Transverse colon (tissue), 4 donors: Measurements from ENCODE around the gene FMR1. TPM values are rescaled to one million over a fixed set of nuclear protein-coding genes. Genes with fewer than 3 reads are reported as not detected.

Experiments
- DNase-seq: peaks from one replicate; pipeline ENCODE4 v3.0.0-alpha.2; 2019
- H3K27ac ChIP-seq, 4 donors: fragments of 200-600 bp; sonication (generic); 2 replicates each; pipeline ENCODE4 v1.5.1; 2016 to 2018; ENCODE audit warnings: inconsistent platforms in 4 of 4
- H3K27me3 ChIP-seq: fragments of 200-600 bp; sonication (generic); 2 replicates; pipeline ENCODE4 v1.5.1; 2017; ENCODE audit warnings: inconsistent platforms
- H3K36me3 ChIP-seq, 4 donors: fragments of 200-600 bp; sonication (generic); 2 replicates each; pipeline ENCODE4 v1.5.1; 2017 to 2019; ENCODE audit warnings: inconsistent platforms in 4 of 4
- H3K4me1 ChIP-seq, 4 donors: fragments of 200-600 bp; sonication (generic); 2 replicates each; pipeline ENCODE4 v1.5.1; 2017 to 2020; ENCODE audit warnings: inconsistent platforms in 4 of 4
- H3K4me3 ChIP-seq, 4 donors: fragments of 200-600 bp; sonication (generic); 1 replicate in 1 of 4; 2 replicates in 3 of 4; pipeline versions ENCODE4 v1.5.1 to v1.6.1; 2017 to 2019; ENCODE audit warnings: inconsistent platforms in 4 of 4
- H3K9me3 ChIP-seq, 2 donors: fragments of 200-600 bp; sonication (generic); 2 replicates each; pipeline ENCODE4 v1.5.1; 2017 to 2019; ENCODE audit warnings: inconsistent platforms in 2 of 2
- EP300 ChIP-seq: sonication (generic); formaldehyde crosslinking; IDR thresholded peaks from one replicate; pipeline ENCODE4 v1.6.1; 2017; ENCODE audit warnings: antibody characterized with exemption, low read depth
- POLR2A ChIP-seq: fragments of 450-650 bp; IDR thresholded peaks from one replicate; pipeline ENCODE4 v1.6.1; 2016; ENCODE audit warnings: antibody characterized with exemption, mild to moderate bottlenecking, moderate library complexity
- POLR2AphosphoS5 ChIP-seq, 3 donors: sonication (generic); formaldehyde crosslinking; IDR thresholded peaks; one replicate each; pipeline ENCODE4 v1.6.1; 2016; ENCODE audit warnings: antibody characterized with exemption in 3 of 3
- WGBS, 2 donors: methylation state at CpG; one replicate each; pipeline ENCODE4 v1.1.5; 2018; ENCODE audit warnings: low coverage in 1 of 2; 5-methylcytosine and 5-hydroxymethylcytosine counted together
- in situ Hi-C, 4 donors: fragments of 200-750 bp; cut with MboI; loops; one replicate each; pipeline versions ENCODE4 v1.15.0 to v1.15.1; 2017; ENCODE audit warnings: low sequenced_read_pairs in 3 of 4, low pct_ligation_motif_present in 1 of 4, low pct_unique_long_range_greater_than_20kb in 1 of 4
- intact Hi-C: fragments of 100-400 bp; cut with DNase I; formaldehyde crosslinking; loops from one replicate; pipeline ENCODE4 v1.15.1; 2023; ENCODE audit warnings: low total_unique reads
- total RNA-seq, 4 donors: library from RNA; depleted of rRNA; stranded (reverse); fragments of >200 nt; gene quantifications; one replicate each; pipeline ENCODE4 v1.1.0, GENCODE V29; 2016
- TF ChIP-seq, protein P1 (sequence below), 5 experiments: fragments of 200-600 bp in 3 of 5; fragments of 450-650 bp in 2 of 5; sonication (generic) in 3 of 5; IDR thresholded peaks; 1 replicate in 2 of 5; 2 replicates in 3 of 5; pipeline ENCODE4 v1.5.1; 2016 to 2017; ENCODE audit warnings: antibody characterized with exemption in 5 of 5, inconsistent platforms in 3 of 5, mild to moderate bottlenecking in 2 of 5, moderate library complexity in 1 of 5

FMR1 gene
- total RNA-seq, 4 donors from 2014 or later = 14.9 to 61.8 (median 31.2) TPM

DNA sequence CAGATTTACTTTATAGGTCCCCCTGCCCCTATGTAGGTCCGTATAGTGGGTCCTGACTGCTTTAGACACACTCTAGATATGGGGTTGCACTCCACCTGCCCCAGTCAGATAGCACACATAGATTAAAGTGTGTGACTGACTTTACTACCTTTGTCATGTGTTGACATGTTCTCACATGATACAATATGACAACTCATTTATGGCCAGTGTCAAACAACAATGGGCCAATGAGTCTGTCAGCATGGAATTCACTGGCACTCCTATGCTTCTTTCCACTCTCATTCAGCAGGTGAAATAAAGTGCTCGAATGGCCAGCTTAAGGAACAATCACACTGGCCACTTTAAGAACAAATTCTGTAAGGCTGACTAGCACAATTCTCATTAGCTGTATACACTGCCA, 45.6 kb downstream of the FMR1 start:
- WGBS, 2 donors = 71% methylated on average over 2 of the region's 2 CpGs; no CpG with 5 or more reads in 1 of the 2 donors

GRCh38 chrX:147958291-147958690, 46.6 kb downstream of the FMR1 start:
- no peak overlapping the region for H3K27ac ChIP-seq
- no peaks in the 10 kb centered on the region for H3K9me3 ChIP-seq
- H3K4me1 ChIP-seq = no peaks in the 10 kb centered on the region
- no peaks in the 10 kb centered on the region for H3K27me3 ChIP-seq
- 60% methylated on average over 1 of the region's 1 CpG; no CpG with 5 or more reads in 1 of the 2 donors for WGBS, 2 donors
- no peak for DNase-seq
- no peaks in the 10 kb centered on the region for H3K36me3 ChIP-seq
- intact Hi-C loops = no loop called here
- H3K4me3 ChIP-seq = no peak overlapping the region
- in situ Hi-C loops = no loop called here
- TF ChIP-seq, protein P1, sequence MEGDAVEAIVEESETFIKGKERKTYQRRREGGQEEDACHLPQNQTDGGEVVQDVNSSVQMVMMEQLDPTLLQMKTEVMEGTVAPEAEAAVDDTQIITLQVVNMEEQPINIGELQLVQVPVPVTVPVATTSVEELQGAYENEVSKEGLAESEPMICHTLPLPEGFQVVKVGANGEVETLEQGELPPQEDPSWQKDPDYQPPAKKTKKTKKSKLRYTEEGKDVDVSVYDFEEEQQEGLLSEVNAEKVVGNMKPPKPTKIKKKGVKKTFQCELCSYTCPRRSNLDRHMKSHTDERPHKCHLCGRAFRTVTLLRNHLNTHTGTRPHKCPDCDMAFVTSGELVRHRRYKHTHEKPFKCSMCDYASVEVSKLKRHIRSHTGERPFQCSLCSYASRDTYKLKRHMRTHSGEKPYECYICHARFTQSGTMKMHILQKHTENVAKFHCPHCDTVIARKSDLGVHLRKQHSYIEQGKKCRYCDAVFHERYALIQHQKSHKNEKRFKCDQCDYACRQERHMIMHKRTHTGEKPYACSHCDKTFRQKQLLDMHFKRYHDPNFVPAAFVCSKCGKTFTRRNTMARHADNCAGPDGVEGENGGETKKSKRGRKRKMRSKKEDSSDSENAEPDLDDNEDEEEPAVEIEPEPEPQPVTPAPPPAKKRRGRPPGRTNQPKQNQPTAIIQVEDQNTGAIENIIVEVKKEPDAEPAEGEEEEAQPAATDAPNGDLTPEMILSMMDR (IDR thresholded peaks at IDR 0.05) = no peak
- TF ChIP-seq POLR2AphosphoS5 (IDR thresholded peaks at IDR 0.05) (no peak), POLR2A (no peak), EP300 (no peak)

More for the DNA sequence above, 45.6 kb downstream of the FMR1 start:
- Histone ChIP-seq H3K27ac (no peak overlapping the region), H3K27me3 (no peaks in the 10 kb centered on the region), H3K9me3 (no peaks in the 10 kb centered on the region), H3K4me3 (no peak overlapping the region), H3K36me3 (no peaks in the 10 kb centered on the region), H3K4me1 (no peaks in the 10 kb centered on the region)
- in situ Hi-C loops (no loop called here), intact Hi-C loops (no loop called here)
- no peak for TF ChIP-seq POLR2A
- no peak for TF ChIP-seq POLR2AphosphoS5 (IDR thresholded peaks at IDR 0.05)
- TF ChIP-seq EP300 = no peak
- TF ChIP-seq, protein P1 (IDR thresholded peaks at IDR 0.05) = no peak
- DNase-seq = no peak

- H3K9me3 ChIP-seq = no peaks in the 10 kb centered on the region
- H3K4me3 ChIP-seq = no peak overlapping the region
- DNase-seq = no peak
- no peaks in the 10 kb centered on the region for H3K36me3 ChIP-seq
- H3K4me1 ChIP-seq = no peaks in the 10 kb centered on the region
- TF ChIP-seq POLR2A = no peak
- TF ChIP-seq, protein P1 (IDR thresholded peaks at IDR 0.05) = no peak
- no peak for TF ChIP-seq POLR2AphosphoS5 (IDR thresholded peaks at IDR 0.05)
- no peak for TF ChIP-seq EP300
- 63% methylated on average over 2 of the region's 2 CpGs; no CpG with 5 or more reads in 1 of the 2 donors for WGBS, 2 donors
- H3K27me3 ChIP-seq = no peaks in the 10 kb centered on the region
- in situ Hi-C loops = no loop called here
- H3K27ac ChIP-seq = no peak overlapping the region
- intact Hi-C loops = no loop called here
These were observed 49.0 kb downstream of the FMR1 start for GRCh38 chrX:147960722-147961121.

- in situ Hi-C loops = no loop called here
- intact Hi-C loops = no loop called here
- WGBS, 2 donors = 43% methylated on average over 1 of the region's 1 CpG; no CpG with 5 or more reads in 1 of the 2 donors
- no peak overlapping the region for H3K27ac ChIP-seq
- no peak for TF ChIP-seq POLR2A
- no peak for TF ChIP-seq POLR2AphosphoS5 (IDR thresholded peaks at IDR 0.05)
- TF ChIP-seq EP300 = no peak
- TF ChIP-seq, protein P1 (IDR thresholded peaks at IDR 0.05) = no peak
- no peaks in the 10 kb centered on the region for H3K9me3 ChIP-seq
- no peaks in the 10 kb centered on the region for H3K36me3 ChIP-seq
- no peaks in the 10 kb centered on the region for H3K4me1 ChIP-seq
- no peak for DNase-seq
- no peaks in the 10 kb centered on the region for H3K27me3 ChIP-seq
- no peak overlapping the region for H3K4me3 ChIP-seq
These were observed 50.8 kb downstream of the FMR1 start for GRCh38 chrX:147962476-147962875.
